Astrocyte (in vitro differentiated cells and primary cell): ENCODE results near the gene ZFYVE27. TPM values are rescaled to one million over a fixed set of nuclear protein-coding genes. Genes with fewer than 3 reads are reported as not detected.

Source experiments
- DNase-seq: peaks from one replicate; pipeline ENCODE4 v3.0.0-alpha.2; 2010; ENCODE audit warnings: low read depth
- FAIRE-seq: peaks from 2 replicates; lab custom pipeline; 2011; peaks lifted over from hg19 to GRCh38; lab: Jason Lieb, UNC
- H2AFZ ChIP-seq: 2 replicates; pipeline ENCODE4 v1.6.0; 2012; ENCODE audit warnings: low read depth, low read length, inconsistent platforms
- H3K27ac ChIP-seq: 2 replicates; pipeline ENCODE4 v1.5.1; 2011; ENCODE audit warnings: low read depth, low read length, inconsistent platforms
- H3K27me3 ChIP-seq: 2 replicates; pipeline ENCODE4 v1.6.0; 2011; ENCODE audit warnings: low read length, inconsistent platforms; ENCODE audit not compliant: insufficient read depth
- H3K36me3 ChIP-seq: 2 replicates; pipeline ENCODE4 v1.5.1; 2011; ENCODE audit warnings: low read length, inconsistent platforms; ENCODE audit not compliant: insufficient read depth
- H3K4me1 ChIP-seq: 2 replicates; pipeline ENCODE4 v1.5.1; 2011; ENCODE audit warnings: low read length, inconsistent platforms; ENCODE audit not compliant: insufficient read depth
- H3K4me2 ChIP-seq: 2 replicates; pipeline ENCODE4 v1.6.0; 2012; ENCODE audit warnings: low read length, inconsistent platforms
- H3K4me3 ChIP-seq: 2 replicates; pipeline ENCODE4 v1.5.1; 2011; ENCODE audit warnings: low read depth, mild to moderate bottlenecking, low read length, inconsistent platforms; ENCODE audit not compliant: insufficient read depth
- H3K79me2 ChIP-seq: 2 replicates; pipeline ENCODE4 v1.6.0; 2012; ENCODE audit warnings: mild to moderate bottlenecking, low read length, inconsistent platforms; ENCODE audit not compliant: insufficient read depth
- H3K9ac ChIP-seq: 2 replicates; pipeline ENCODE4 v1.6.0; 2012; ENCODE audit warnings: mild to moderate bottlenecking, low read length, inconsistent platforms
- H3K9me3 ChIP-seq: 2 replicates; pipeline ENCODE4 v1.5.1; 2012; ENCODE audit warnings: low read depth, mild to moderate bottlenecking, low read length, inconsistent platforms; ENCODE audit not compliant: insufficient read depth
- H4K20me1 ChIP-seq: 2 replicates; pipeline ENCODE4 v1.6.0; 2012; ENCODE audit warnings: low read length, inconsistent platforms; ENCODE audit not compliant: insufficient read depth
- H3K27ac Mint-ChIP-seq: one replicate; pipeline ENCODE4 v1.8.0; 2021; ENCODE audit warnings: mild to moderate bottlenecking, mixed read lengths; ENCODE audit not compliant: unreplicated experiment
- H3K27me3 Mint-ChIP-seq: one replicate; pipeline ENCODE4 v1.8.0; 2021; ENCODE audit warnings: low read depth, mixed read lengths; ENCODE audit not compliant: unreplicated experiment
- H3K36me3 Mint-ChIP-seq: one replicate; pipeline ENCODE4 v1.8.0; 2021; ENCODE audit warnings: low read depth, mixed read lengths; ENCODE audit not compliant: unreplicated experiment
- H3K4me1 Mint-ChIP-seq: one replicate; pipeline ENCODE4 v1.8.0; 2021; ENCODE audit warnings: low read depth, mixed read lengths; ENCODE audit not compliant: unreplicated experiment
- H3K4me3 Mint-ChIP-seq: one replicate; pipeline ENCODE4 v1.8.0; 2021; ENCODE audit warnings: mild to moderate bottlenecking, moderate library complexity, mixed read lengths; ENCODE audit not compliant: unreplicated experiment
- H3K9me3 Mint-ChIP-seq: one replicate; pipeline ENCODE4 v1.8.0; 2021; ENCODE audit warnings: mild to moderate bottlenecking, mixed read lengths; ENCODE audit not compliant: unreplicated experiment
- CTCF ChIP-seq: IDR thresholded peaks from 2 replicates; pipeline ENCODE4 v1.5.1; 2011; ENCODE audit warnings: low read depth, mild to moderate bottlenecking, inconsistent platforms, low read length, moderate library complexity; ENCODE audit not compliant: insufficient read depth
- EZH2 ChIP-seq: IDR thresholded peaks from 2 replicates; pipeline ENCODE4 v1.6.1; 2012; ENCODE audit warnings: mild to moderate bottlenecking, low read length, inconsistent platforms; ENCODE audit not compliant: insufficient read depth
- total RNA-seq: library from RNA; stranded (reverse); gene quantifications from 2 replicates; pipeline ENCODE4 v1.2.1, GENCODE V29; 2021

Gene ZFYVE27
- total RNA-seq, 1 donor from 2014 or later = 32.8 TPM

GRCh38 chr10:97719602-97720001, 17.3 kb upstream of the ZFYVE27 start:
- no peaks in the 10 kb centered on the region for H3K27me3 ChIP-seq
- H3K4me2 ChIP-seq = no peak overlapping the region
- H3K79me2 ChIP-seq = peaks cover 39% of the 10 kb centered on the region
- no peak overlapping the region for H3K4me3 ChIP-seq
- no peak for TF ChIP-seq CTCF
- TF ChIP-seq EZH2 = no peak
- Mint-ChIP-seq H3K36me3 (peaks cover 38% of the 10 kb centered on the region), H3K9me3 (peaks cover 2% of the 10 kb centered on the region), H3K4me3 (no peak overlapping the region), H3K27me3 (no peaks in the 10 kb centered on the region), H3K4me1 (peaks cover 33% of the 10 kb centered on the region), H3K27ac (no peak overlapping the region)
- no peak overlapping the region for H2AFZ ChIP-seq
- no peak overlapping the region for H3K9ac ChIP-seq
- DNase-seq (no peak), FAIRE-seq (no peak)
- peaks cover 10% of the 10 kb centered on the region for H3K36me3 ChIP-seq
- H3K9me3 ChIP-seq = no peaks in the 10 kb centered on the region
- H3K27ac ChIP-seq = no peak overlapping the region
- H3K4me1 ChIP-seq = peaks cover 23% of the 10 kb centered on the region
- H4K20me1 ChIP-seq = peaks cover 49% of the 10 kb centered on the region

- H3K9me3 ChIP-seq = no peaks in the 10 kb centered on the region
- H3K9me3 Mint-ChIP-seq = peaks cover 2% of the 10 kb centered on the region
- peaks cover 33% of the 10 kb centered on the region for H3K36me3 Mint-ChIP-seq
- no peak overlapping the region for H3K27ac Mint-ChIP-seq
- no peak overlapping the region for H2AFZ ChIP-seq
- H3K79me2 ChIP-seq = peaks cover 14% of the 10 kb centered on the region
- FAIRE-seq (no peak), DNase-seq (no peak)
- no peak overlapping the region for H3K4me2 ChIP-seq
- no peak overlapping the region for H3K4me3 Mint-ChIP-seq
- H3K4me3 ChIP-seq = no peak overlapping the region
- TF ChIP-seq EZH2 (no peak), CTCF (no peak)
- H3K36me3 ChIP-seq = peaks cover 7% of the 10 kb centered on the region
- H3K4me1 Mint-ChIP-seq = peaks cover 20% of the 10 kb centered on the region
- H3K27me3 Mint-ChIP-seq = no peaks in the 10 kb centered on the region
- no peak overlapping the region for H3K9ac ChIP-seq
- no peaks in the 10 kb centered on the region for H3K27me3 ChIP-seq
- peaks cover 26% of the 10 kb centered on the region for H4K20me1 ChIP-seq
- peaks cover 8% of the 10 kb centered on the region for H3K4me1 ChIP-seq
- no peak overlapping the region for H3K27ac ChIP-seq
Measured at GRCh38 chr10:97721871-97722780, 14.8 kb upstream of the ZFYVE27 start.

- no peak overlapping the region for H3K4me3 ChIP-seq
- TF ChIP-seq EZH2 (no peak), CTCF (no peak)
- Mint-ChIP-seq H3K9me3 (peaks cover 2% of the 10 kb centered on the region), H3K4me3 (no peak overlapping the region), H3K4me1 (peaks cover 20% of the 10 kb centered on the region), H3K27me3 (no peaks in the 10 kb centered on the region), H3K27ac (no peak overlapping the region), H3K36me3 (peaks cover 24% of the 10 kb centered on the region)
- H3K36me3 ChIP-seq = peaks cover 4% of the 10 kb centered on the region
- no peak overlapping the region for H3K9ac ChIP-seq
- H3K4me1 ChIP-seq = peaks cover 8% of the 10 kb centered on the region
- H3K79me2 ChIP-seq = peaks cover 5% of the 10 kb centered on the region
- no peak overlapping the region for H2AFZ ChIP-seq
- peaks cover 17% of the 10 kb centered on the region for H4K20me1 ChIP-seq
- H3K27me3 ChIP-seq = no peaks in the 10 kb centered on the region
- H3K9me3 ChIP-seq = no peaks in the 10 kb centered on the region
- H3K27ac ChIP-seq = no peak overlapping the region
- FAIRE-seq = no peak
- no peak for DNase-seq
- no peak overlapping the region for H3K4me2 ChIP-seq
Measured at GRCh38 chr10:97723001-97723400, 13.9 kb upstream of the ZFYVE27 start.
